Stimulated activated CD8-positive, alpha-beta memory T cell treated with anti-CD3 and anti-CD28 coated beads, Interleukin-15, amount 100 ng/mL, for 48 hours (primary cell): ENCODE data around the gene PAX7.
"Not testable (repeated sequence)": the region's sequence is repeated elsewhere in the genome, so short reads cannot be mapped to it uniquely, and the experiment has no call there.

Experiments used
- DNase-seq, 2 donors: peaks; one replicate each; pipeline ENCODE4 v3.0.0-alpha.2; 2020; ENCODE audit warnings: low read depth in 2 of 2

PAX7 gene

GRCh38 chr1:18658831-18659230 lies 28.2 kb downstream of the PAX7 start:
- no peak for DNase-seq

- no peak for DNase-seq
Measured at GRCh38 chr1:18661404-18662285, 31.0 kb downstream of the PAX7 start.

GRCh38 chr1:18662286-18662639 lies 31.6 kb downstream of the PAX7 start:
- DNase-seq, result no peak

GRCh38 chr1:18666317-18666920 lies 35.8 kb downstream of the PAX7 start:
- DNase-seq, result no peak

GRCh38 chr1:18667333-18667732 lies 36.7 kb downstream of the PAX7 start:
- DNase-seq, result no peak

GRCh38 chr1:18668046-18668445 lies 37.4 kb downstream of the PAX7 start:
- DNase-seq, result no peak

GRCh38 chr1:18668750-18669404 lies 38.2 kb downstream of the PAX7 start:
- no peak for DNase-seq

GRCh38 chr1:18670121-18670867 lies 39.6 kb downstream of the PAX7 start:
- DNase-seq, result no peak

GRCh38 chr1:18670868-18671225 lies 40.2 kb downstream of the PAX7 start:
- DNase-seq, result no peak

- no peak for DNase-seq
Measured at GRCh38 chr1:18673976-18674375, 43.3 kb downstream of the PAX7 start.

GRCh38 chr1:18676332-18676781 lies 45.7 kb downstream of the PAX7 start:
- DNase-seq, result no peak

GRCh38 chr1:18681423-18681835 lies 50.8 kb downstream of the PAX7 start:
- DNase-seq, result no peak

- DNase-seq, result no peak
Measured at GRCh38 chr1:18682375-18682774, 51.7 kb downstream of the PAX7 start.

- no peak for DNase-seq
Measured at GRCh38 chr1:18684303-18684702, 53.7 kb downstream of the PAX7 start.

GRCh38 chr1:18686540-18686939 lies 55.9 kb downstream of the PAX7 start:
- DNase-seq, result no peak

GRCh38 chr1:18687273-18687672 lies 56.6 kb downstream of the PAX7 start:
- DNase-seq, result no peak

GRCh38 chr1:18691648-18692047 lies 61.0 kb downstream of the PAX7 start:
- DNase-seq, result no peak

- DNase-seq, result no peak
Measured at GRCh38 chr1:18693256-18694098, 62.8 kb downstream of the PAX7 start.

GRCh38 chr1:18694289-18694688 lies 63.6 kb downstream of the PAX7 start:
- not testable (repeated sequence) for DNase-seq

GRCh38 chr1:18697541-18697940 lies 66.9 kb downstream of the PAX7 start:
- DNase-seq, result no peak

- no peak for DNase-seq
Measured at GRCh38 chr1:18700530-18700929, 69.9 kb downstream of the PAX7 start.
